Measurements from ENCODE around the gene TTYH3.

DNA sequence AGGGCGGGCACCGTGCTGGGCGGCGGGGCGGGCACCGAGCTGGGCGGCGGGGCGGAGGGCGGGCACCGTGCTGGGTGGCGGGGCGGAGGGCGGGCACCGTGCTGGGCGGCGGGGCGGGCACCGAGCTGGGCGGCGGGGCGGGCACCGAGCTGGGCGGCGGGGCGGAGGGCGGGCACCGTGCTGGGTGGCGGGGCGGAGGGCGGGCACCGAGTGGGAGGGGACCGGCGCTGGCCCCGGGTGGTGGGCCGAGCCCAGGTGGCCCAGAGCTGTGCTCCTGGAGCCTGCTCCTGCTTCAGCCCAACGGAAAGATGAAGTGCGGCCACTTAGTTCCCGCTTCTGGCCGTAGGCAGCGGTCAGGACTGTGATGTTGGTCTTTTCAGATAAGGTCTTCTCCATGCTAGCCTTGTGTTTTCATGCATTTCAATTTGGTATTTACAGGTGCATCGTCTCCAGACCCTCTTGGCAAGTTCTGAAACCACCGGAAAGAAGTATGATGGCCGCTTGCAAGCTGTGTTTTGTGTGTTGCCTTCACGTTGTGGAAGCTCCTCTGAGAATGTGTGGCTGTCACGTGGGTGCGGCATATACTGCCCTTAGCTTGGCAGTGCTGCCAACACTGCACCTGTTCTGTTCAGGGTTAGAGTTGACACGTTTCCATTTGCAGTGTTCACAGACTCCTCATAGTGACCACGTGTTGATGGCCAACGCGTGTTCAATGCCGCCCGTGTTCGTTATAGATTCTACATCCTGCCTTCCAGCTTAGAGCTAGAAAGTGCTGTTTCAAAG lies 47.8 kb upstream of the TTYH3 start:
- TF ChIP-seq EZH2 (IDR thresholded peaks at IDR 0.05; ENCODE audit: borderline replicate concordance, low read length): no peak
- TF ChIP-seq, protein P1, sequence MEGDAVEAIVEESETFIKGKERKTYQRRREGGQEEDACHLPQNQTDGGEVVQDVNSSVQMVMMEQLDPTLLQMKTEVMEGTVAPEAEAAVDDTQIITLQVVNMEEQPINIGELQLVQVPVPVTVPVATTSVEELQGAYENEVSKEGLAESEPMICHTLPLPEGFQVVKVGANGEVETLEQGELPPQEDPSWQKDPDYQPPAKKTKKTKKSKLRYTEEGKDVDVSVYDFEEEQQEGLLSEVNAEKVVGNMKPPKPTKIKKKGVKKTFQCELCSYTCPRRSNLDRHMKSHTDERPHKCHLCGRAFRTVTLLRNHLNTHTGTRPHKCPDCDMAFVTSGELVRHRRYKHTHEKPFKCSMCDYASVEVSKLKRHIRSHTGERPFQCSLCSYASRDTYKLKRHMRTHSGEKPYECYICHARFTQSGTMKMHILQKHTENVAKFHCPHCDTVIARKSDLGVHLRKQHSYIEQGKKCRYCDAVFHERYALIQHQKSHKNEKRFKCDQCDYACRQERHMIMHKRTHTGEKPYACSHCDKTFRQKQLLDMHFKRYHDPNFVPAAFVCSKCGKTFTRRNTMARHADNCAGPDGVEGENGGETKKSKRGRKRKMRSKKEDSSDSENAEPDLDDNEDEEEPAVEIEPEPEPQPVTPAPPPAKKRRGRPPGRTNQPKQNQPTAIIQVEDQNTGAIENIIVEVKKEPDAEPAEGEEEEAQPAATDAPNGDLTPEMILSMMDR (conservative IDR thresholded peaks at IDR 0.05 in 1 of 2, IDR thresholded peaks at IDR 0.05 in 1 of 2; ENCODE audit: extremely low read depth in 1 of 2, insufficient read depth in 1 of 2, low read depth in 1 of 2, low read length in 2 of 2): no peak

Data from mammary epithelial cell (primary cell).